Measurements from ENCODE around the gene RAB25.
"Not testable (repeated sequence)": the region's sequence is repeated elsewhere in the genome, so short reads cannot be mapped to it uniquely, and the experiment has no call there.

The RAB25 gene

GRCh38 chr1:156060937-156061636 lies at the start of gene RAB25:
Gene RAB25 (plus strand): TSS chr1:156061160. CDS start chr1:156061401, 241 bp downstream.
- no peak for DNase-seq

- DNase-seq = no peak
These were observed 48.7 kb upstream of the RAB25 start for GRCh38 chr1:156012051-156012817.

DNA sequence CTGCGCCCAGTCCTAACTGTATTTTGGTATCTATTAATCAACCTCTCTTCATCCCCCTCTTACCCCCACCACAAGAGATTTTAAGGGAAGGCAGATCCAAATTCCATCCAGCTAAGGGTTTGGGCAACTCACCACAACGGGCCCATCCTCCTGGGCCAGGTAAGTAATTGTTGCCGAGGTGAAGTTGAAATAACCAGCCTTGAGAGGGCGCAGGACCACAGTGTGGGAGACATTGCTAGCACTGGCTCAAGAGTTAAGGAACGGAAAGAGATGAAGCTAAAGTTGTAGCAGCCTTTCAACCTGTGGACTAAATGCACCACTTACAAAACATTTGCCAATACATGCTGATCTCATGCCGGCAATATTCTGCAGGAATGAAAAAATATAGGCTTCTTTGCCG lies 46.1 kb upstream of the RAB25 start:
- DNase-seq = no peak

DNA sequence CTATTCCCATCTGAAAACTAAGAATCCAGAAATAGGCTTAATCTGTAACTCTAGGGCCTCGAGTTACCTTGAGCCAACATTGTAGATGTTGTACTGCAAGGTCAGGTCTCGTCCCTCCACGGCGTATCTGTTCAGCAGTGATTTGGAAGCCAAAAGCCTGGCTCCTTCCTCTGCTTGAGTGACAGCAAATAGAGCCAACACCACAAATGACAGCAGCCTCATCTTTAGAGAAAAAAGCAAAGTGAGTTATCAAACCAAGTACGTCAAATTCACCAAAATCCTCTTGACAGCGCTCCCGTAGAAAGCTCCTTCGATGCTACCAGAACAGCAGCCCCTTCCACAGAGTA lies 41.0 kb upstream of the RAB25 start:
- no peak for DNase-seq

DNA sequence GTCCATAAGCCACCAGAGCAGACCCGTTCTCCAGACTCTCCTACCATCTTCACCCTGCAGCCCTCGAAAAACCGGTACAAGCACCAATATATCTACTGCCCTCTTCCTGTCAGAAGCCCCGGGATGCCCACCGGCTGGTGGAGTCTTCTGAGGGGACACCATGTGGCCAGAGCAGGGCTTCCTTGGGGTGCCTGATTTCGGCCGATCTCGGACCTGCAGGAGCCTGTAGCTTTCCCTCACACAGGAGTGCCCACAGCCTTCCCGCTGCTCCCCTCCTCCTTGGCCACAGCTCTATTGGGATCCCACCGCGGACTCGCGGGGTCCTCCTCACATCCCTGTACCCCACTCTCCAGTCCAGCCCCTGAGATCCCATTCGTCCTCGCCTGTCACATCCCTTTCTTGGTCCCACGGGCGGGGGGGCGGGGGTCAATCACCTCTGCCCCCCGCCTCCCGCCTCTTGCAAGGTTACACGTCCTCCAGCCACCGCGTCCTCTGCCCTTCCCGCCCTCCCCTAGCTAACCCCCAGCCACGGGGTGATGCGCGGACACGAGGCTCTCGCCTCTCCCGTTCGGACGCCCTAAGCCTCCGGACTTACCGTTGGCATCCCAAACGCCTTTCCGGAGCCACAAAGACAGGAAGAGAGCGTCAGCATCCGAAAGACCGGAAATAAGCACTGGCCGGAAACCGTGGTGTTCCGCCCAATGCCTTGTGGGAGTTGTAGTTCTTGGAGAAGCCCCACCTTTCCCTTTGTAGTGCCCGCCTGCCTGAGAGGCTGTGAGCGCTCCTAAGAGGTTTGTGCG lies 40.5 kb upstream of the RAB25 start, which contains the start of gene SSR2:
SSR2 (minus strand) TSS at position 659 of the 800 bp plus-strand sequence. CDS start 784 bp downstream, outside the sequence.
- DNase-seq = peak; percentile 57 to 82

DNA sequence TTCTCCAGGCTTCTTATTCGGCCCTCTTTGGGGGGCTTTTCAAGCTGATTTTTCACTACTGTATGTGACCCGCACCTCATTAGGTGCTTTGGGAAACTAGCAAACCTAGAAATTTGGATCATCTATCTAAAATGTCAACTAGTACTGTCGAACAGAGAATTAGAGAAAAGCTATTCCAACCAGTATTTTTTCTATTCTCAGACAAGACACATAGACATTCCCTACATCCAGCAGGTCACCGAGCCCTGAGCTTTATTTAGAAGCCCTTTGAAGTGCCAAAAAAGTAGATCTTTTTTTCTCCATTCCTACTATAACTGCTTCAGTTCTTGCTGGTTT lies 39.9 kb upstream of the RAB25 start:
- DNase-seq = no peak

DNA sequence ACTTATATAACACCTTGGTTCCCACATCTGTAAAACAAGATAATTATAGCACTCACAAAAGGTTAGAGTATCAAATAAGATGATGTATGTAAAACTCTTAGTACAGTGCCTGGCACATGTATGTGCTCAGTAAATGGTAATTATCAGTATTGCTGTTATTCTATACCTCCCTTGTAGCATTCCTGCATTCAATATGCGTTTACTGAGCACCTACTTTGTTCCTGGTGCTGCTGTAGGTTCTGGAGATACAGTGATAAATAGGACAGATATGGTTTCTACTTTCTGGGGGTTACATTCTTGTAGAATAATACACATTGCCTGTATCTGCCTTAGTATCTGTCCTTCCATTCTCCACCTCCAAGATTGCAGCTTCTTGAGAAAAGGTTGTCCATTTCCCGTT lies 39.0 kb upstream of the RAB25 start:
- DNase-seq = no peak

GRCh38 chr1:156024801-156025200 lies 36.2 kb upstream of the RAB25 start:
- no peak for DNase-seq

GRCh38 chr1:156025876-156026275 lies 35.1 kb upstream of the RAB25 start:
- peak in 1 of 2 experiments; percentile 24 for DNase-seq

- no peak for DNase-seq
These were observed 34.4 kb upstream of the RAB25 start for GRCh38 chr1:156026588-156026987.

GRCh38 chr1:156033011-156033410 lies 27.9 kb upstream of the RAB25 start:
- DNase-seq = no peak

GRCh38 chr1:156034991-156035390 lies 26.0 kb upstream of the RAB25 start:
- DNase-seq = not testable (repeated sequence)

- no peak for DNase-seq
These were observed 18.1 kb upstream of the RAB25 start for GRCh38 chr1:156042828-156043227.

DNA sequence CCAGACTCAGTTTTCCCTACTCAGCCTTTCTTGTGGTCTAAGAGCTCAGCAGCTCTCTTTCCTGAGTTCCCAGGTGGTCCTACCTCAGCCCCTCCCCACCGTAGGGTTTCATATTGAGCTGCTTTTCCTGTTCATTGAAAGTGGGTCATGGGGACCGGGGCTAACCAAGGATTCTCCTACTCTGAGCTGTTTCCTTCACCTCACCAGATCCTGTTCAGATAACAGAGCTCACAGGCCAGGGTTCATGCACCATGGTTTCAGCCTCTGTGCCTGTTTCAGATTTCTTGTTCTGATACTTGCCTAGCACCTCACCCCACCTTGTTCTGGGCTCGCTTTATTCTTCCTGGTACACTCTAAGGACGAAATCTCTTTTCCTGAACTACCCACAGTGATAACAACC lies 15.9 kb upstream of the RAB25 start:
- no peak for DNase-seq

- no peak for DNase-seq
These were observed 12.2 kb upstream of the RAB25 start for GRCh38 chr1:156048663-156049258.

- DNase-seq = no peak
These were observed 10.6 kb upstream of the RAB25 start for GRCh38 chr1:156050376-156050775.

- DNase-seq = no peak
These were observed 9.8 kb upstream of the RAB25 start for GRCh38 chr1:156051011-156051725.

DNA sequence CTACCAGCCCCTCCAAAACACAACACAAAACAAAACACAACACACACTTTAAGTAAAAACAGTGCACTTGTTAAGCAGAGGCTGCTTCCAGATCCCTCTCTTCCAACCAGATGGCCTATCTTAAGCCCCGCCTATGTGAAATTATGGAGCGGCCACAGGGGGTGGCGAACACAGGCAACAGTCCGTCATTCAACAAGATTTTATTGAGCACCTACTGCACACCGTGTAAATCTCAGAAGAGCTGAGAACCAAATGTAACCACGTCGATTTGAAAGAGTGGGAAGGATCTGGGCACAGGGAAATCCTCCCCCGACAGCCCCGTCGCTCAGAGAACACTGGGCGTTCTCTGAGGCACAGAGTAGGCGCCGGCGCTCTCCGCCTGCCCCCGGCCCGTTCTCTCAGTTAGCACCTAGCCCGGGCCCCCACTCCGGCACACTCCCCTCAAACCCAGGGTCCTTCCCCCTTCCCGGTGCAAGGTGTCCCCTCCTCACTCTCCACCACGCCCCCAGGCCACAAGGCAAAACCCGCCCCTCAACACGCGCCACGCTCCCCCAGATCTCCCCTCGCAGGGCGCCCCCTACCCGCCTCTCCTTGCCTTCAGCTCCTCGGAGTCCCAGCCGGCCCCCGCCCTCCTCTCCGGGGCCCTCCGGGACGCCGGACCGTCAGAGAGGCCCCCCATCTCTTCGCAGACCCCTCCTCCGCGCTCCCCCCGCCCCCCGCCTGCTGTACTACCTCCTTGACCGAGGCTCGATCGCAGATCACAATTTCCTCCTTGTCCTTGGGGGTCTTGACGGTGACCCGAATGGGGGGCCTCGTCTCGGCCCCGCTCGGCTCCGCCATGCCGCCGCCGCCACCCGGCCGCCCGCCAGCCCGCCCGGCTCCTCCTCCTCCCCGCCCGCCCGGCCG lies 7.8 kb upstream of the RAB25 start:
- peak; percentile 24 to 47 for DNase-seq

GRCh38 chr1:156053768-156054499 lies 7.0 kb upstream of the RAB25 start, which contains the start of gene UBQLN4:
Gene UBQLN4 (minus strand): TSS chr1:156053798. CDS start chr1:156053701, 97 bp downstream.
- DNase-seq = peak; percentile 34 to 72

DNA sequence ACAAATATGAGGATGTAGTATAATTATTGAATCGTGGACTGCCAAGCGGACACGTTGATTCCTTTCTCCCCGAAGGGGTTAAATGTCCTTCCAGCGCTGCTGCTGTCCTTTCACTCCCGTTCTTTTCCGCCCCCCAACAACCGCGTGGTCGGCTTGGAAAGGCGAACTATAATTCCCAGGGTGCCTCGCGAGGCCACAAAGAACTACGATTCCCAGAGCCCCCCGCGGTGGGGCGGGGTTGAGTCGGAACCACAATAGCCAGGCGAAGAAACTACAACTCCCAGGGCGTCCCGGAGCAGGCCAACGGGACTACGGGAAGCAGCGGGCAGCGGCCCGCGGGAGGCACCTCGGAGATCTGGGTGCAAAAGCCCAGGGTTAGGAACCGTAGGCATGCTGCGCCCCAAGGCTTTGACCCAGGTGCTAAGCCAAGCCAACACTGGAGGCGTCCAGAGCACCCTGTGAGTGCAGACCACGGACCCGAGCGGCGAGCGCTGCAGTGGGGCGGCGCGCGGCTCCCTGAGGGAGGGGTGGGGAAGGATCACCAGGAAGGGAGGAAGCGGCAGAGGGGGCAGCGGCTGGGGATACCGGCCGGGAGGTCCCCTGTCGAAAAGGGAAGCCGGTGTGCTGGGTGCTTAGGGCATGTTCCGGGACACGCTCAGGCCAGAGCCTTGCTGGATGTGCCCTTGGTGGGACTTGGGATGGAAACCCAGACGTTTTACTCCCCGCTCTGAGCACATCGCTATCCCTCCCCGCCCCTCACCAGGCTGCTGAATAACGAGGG lies 6.3 kb upstream of the RAB25 start, which contains the start of gene LAMTOR2:
LAMTOR2 (plus strand) TSS at position 283 of the 781 bp plus-strand sequence; CDS start at position 391, 108 bp downstream.
- peak; percentile 84 to 93 for DNase-seq
